ENCODE data around the gene KIAA1755.

GRCh38 chr20:38272961-38273360 lies 12.4 kb upstream of the KIAA1755 start:
- TF ChIP-seq POLR2A (IDR thresholded peaks at IDR 0.05): no peak
- no peak for TF ChIP-seq CTCF (IDR thresholded peaks at IDR 0.05)

Data from heart left ventricle (tissue), 13 donors.